GM06990 (cell line): ENCODE results near the gene NR1H4.
"Not testable (repeated sequence)": the region's sequence is repeated elsewhere in the genome, so short reads cannot be mapped to it uniquely, and the experiment has no call there.

Source experiments
- DNase-seq: peaks from one replicate; pipeline ENCODE4 v3.0.0-alpha.2; 2011; ENCODE audit not compliant: insufficient read length; ENCODE audit errors: extremely low read depth
- H3K27me3 ChIP-seq: replicated peaks from 2 replicates; pipeline ENCODE4 v1.6.0; 2011; ENCODE audit warnings: low read length; ENCODE audit not compliant: control insufficient read depth, insufficient read depth
- H3K36me3 ChIP-seq: 2 replicates; pipeline ENCODE4 v1.5.1; 2011; ENCODE audit warnings: low read length; ENCODE audit not compliant: control insufficient read depth, insufficient read depth
- H3K4me3 ChIP-seq: replicated peaks from 2 replicates; pipeline ENCODE4 v1.5.1; 2011; ENCODE audit warnings: low read depth, mild to moderate bottlenecking, control low read depth, low read length
- TF ChIP-seq, protein P1 (sequence below): IDR thresholded peaks from 2 replicates; pipeline ENCODE4 v1.5.1; 2011; ENCODE audit warnings: low read length, control low read depth, mild to moderate bottlenecking, inconsistent platforms; ENCODE audit not compliant: insufficient read depth, poor library complexity, severe bottlenecking

NR1H4 gene

DNA sequence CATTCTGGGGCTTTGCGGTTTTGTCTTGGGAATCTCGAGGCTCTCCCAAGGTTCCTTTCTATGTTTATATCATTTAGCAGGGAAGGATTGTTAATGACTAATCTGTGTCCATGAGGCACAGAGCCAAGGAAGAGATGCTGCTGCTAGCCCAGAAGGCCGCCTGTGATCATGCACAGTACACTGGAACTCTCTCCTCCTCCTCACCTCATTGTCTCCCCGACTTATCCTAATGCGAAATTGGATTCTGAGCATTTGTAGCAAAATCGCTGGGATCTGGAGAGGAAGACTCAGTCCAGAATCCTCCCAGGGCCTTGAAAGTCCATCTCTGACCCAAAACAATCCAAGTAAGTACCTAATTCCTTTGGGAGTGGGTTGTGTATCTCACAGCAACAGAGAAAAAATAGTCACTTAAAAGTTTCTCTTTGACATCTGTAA, at the start of gene NR1H4:
NR1H4 (plus strand) TSS at position 151 of the 435 bp plus-strand sequence. CDS start 19,458 bp downstream, outside the sequence.
- DNase-seq: no peak
- TF ChIP-seq, protein P1, sequence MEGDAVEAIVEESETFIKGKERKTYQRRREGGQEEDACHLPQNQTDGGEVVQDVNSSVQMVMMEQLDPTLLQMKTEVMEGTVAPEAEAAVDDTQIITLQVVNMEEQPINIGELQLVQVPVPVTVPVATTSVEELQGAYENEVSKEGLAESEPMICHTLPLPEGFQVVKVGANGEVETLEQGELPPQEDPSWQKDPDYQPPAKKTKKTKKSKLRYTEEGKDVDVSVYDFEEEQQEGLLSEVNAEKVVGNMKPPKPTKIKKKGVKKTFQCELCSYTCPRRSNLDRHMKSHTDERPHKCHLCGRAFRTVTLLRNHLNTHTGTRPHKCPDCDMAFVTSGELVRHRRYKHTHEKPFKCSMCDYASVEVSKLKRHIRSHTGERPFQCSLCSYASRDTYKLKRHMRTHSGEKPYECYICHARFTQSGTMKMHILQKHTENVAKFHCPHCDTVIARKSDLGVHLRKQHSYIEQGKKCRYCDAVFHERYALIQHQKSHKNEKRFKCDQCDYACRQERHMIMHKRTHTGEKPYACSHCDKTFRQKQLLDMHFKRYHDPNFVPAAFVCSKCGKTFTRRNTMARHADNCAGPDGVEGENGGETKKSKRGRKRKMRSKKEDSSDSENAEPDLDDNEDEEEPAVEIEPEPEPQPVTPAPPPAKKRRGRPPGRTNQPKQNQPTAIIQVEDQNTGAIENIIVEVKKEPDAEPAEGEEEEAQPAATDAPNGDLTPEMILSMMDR: no peak
- H3K4me3 ChIP-seq: no peak within 1 kb of the TSS
- H3K27me3 ChIP-seq: no peaks in the 10 kb centered on the region; the same call in 1 of the 2 replicates
- H3K36me3 ChIP-seq: no peaks in the 10 kb centered on the region

DNA sequence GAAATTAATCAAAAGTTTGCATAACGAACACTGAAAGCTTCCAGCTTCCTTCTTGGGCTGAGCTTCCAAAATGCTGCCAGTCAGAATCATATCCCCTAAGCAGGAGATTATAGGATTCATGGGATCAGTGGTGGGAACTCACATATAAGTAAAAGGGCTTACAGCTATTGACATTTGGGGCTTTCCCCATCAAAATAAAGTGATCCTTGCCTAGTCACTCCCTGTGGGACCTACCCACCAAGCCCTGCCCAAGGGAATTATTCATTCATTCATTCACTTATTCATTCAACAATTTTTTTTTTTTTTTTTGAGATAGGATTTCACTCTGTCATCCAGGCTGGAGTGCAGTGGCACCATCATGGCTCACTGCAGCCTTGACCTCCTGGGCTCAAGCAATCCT, 47.5 kb upstream of the NR1H4 start:
- TF ChIP-seq, protein P1: no peak
- Histone ChIP-seq H3K27me3 (no peaks in the 10 kb centered on the region; the same call in 1 of the 2 replicates), H3K4me3 (no peak overlapping the region), H3K36me3 (no peaks in the 10 kb centered on the region)
- no peak for DNase-seq

DNA sequence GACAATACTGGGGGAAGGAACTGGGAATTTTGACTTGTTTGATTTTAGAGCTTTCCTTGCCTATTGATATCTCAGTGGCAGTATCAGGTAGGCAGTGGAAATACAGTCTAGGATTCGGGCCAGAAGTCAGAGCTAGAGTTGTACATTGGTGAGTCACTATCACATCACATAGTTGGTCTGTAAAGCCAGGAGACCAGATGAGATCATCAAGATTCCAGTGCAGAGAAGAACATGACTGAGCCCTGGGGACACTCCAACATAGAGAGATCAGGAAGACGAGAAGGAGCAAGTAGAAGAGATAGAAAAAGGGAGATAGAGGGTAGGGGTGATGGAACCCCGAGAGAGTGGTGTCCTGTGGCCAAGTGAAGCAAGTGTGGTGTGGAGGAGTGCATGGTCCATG, 46.6 kb upstream of the NR1H4 start:
- no peaks in the 10 kb centered on the region for H3K36me3 ChIP-seq
- no peak overlapping the region for H3K4me3 ChIP-seq
- DNase-seq: no peak
- TF ChIP-seq, protein P1: no peak
- no peaks in the 10 kb centered on the region; the same call in 1 of the 2 replicates for H3K27me3 ChIP-seq

DNA sequence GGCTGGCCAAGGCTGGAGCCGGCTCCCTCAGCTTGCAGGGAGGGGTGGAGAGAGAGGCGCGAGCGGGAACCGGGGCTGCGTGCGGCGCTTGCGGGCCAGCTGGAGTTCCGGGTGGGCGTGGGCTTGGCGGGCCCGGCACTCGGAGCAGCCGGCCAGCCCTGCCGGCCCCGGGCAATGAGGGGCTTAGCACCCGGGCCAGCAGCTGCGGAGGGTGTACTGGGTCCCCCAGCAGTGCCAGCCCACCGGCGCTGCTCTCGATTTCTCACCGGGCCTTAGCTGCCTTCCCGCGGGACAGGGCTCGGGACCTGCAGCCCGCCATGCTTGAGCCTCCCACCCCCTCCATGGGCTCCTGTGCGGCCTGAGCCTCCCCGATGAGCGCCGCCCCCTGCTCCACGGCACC, 43.4 kb upstream of the NR1H4 start:
- H3K4me3 ChIP-seq, H3K27me3 ChIP-seq, DNase-seq, H3K36me3 ChIP-seq: not testable (repeated sequence)

DNA sequence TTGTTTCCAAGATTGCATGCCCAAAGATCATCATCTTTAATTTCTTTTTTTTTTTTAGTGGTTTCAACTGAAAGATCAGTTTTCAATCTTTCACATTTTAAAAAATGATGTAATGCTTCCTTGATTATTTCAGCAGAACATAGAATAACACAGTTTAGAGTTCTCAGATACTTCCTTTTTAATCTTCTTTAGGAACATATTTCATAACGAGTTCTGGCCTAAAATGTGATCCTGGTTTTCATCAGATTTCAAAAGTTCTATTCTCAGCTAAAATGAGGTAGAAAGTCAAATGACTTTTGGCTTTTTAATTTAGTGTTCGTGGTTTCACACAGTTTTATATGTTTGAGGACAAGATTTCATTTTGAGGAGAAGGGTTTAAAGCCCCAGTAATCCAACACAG, 40.0 kb upstream of the NR1H4 start:
- TF ChIP-seq, protein P1: no peak
- Histone ChIP-seq H3K4me3 (no peak overlapping the region), H3K27me3 (no peaks in the 10 kb centered on the region), H3K36me3 (no peaks in the 10 kb centered on the region)
- DNase-seq: no peak

DNA sequence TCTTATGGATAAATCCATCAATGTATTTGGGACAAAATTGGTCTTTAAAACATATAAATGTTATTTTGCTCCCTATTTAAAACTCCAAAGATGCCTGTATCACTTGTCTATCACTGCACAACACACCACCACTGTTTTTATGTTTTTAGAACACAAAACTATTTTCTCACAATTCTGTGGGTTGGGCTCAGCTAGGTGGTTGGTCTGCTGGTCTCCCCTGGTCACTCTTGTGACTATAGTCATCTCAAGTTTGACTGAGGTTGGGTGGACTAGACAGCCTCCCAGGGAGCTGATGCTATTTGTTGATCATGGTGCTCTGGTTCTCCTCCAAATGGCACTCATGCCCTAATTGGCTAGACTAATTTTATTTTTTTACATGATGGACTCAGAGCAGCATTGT, 39.5 kb upstream of the NR1H4 start:
- Histone ChIP-seq H3K36me3 (no peaks in the 10 kb centered on the region), H3K27me3 (no peaks in the 10 kb centered on the region), H3K4me3 (no peak overlapping the region)
- TF ChIP-seq, protein P1: no peak
- no peak for DNase-seq
